ENCODE results near the gene CABP1. TPM values are rescaled to one million over a fixed set of nuclear protein-coding genes. Genes with fewer than 3 reads are reported as not detected.
"Not testable (repeated sequence)": the region's sequence is repeated elsewhere in the genome, so short reads cannot be mapped to it uniquely, and the experiment has no call there.

CABP1 gene
- total and polyA plus RNA-seq, 4 donors: 0.05 to 0.12 (median 0.08) TPM; not detected in 1

DNA sequence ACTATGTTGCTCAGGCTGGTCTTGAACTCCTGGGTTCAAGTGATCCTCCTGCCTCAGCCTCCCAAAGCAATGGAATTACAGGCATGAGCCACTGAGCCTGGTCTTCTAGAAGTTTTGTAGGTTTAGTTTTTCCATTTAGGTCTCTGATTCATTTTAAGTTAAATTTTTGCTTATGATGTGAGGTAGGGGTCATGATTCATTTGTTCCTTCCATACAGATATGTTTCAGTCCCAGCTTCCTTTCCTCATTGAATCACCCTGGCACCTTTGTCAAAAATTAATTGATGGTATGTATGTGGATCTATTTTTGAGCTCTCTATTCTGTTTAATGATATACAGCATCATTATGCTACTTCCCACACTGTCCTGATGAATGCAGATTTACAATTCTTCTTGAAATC lies 25.6 kb upstream of the CABP1 start:
- DNase-seq (ENCODE audit: low spot score): no peak
- Histone ChIP-seq H3K9ac (ENCODE audit: low read depth in 1 of 2, low read length in 2 of 2) (no peak overlapping the region), H3K9me3 (ENCODE audit: control insufficient read depth in 4 of 4, low read length in 3 of 4) (no peaks in the 10 kb centered on the region), H3K4me1 (ENCODE audit: control insufficient read depth in 4 of 4, insufficient read depth in 4 of 4, low read length in 3 of 4) (no peaks in the 10 kb centered on the region), H3K4me3 (ENCODE audit: low read depth in 1 of 3, low read length in 3 of 3) (no peak overlapping the region), H3K27me3 (ENCODE audit: control insufficient read depth in 4 of 4, insufficient read depth in 4 of 4, low read length in 3 of 4) (peaks cover 0 to 2% (median 0%) of the 10 kb centered on the region in 4 donors), H3K27ac (ENCODE audit: low read depth in 1 of 2, low read length in 2 of 2) (no peak overlapping the region), H3K36me3 (ENCODE audit: control insufficient read depth in 4 of 4, insufficient read depth in 3 of 4, low read depth in 1 of 4, low read length in 3 of 4) (no peaks in the 10 kb centered on the region)
- TF ChIP-seq, protein P1, sequence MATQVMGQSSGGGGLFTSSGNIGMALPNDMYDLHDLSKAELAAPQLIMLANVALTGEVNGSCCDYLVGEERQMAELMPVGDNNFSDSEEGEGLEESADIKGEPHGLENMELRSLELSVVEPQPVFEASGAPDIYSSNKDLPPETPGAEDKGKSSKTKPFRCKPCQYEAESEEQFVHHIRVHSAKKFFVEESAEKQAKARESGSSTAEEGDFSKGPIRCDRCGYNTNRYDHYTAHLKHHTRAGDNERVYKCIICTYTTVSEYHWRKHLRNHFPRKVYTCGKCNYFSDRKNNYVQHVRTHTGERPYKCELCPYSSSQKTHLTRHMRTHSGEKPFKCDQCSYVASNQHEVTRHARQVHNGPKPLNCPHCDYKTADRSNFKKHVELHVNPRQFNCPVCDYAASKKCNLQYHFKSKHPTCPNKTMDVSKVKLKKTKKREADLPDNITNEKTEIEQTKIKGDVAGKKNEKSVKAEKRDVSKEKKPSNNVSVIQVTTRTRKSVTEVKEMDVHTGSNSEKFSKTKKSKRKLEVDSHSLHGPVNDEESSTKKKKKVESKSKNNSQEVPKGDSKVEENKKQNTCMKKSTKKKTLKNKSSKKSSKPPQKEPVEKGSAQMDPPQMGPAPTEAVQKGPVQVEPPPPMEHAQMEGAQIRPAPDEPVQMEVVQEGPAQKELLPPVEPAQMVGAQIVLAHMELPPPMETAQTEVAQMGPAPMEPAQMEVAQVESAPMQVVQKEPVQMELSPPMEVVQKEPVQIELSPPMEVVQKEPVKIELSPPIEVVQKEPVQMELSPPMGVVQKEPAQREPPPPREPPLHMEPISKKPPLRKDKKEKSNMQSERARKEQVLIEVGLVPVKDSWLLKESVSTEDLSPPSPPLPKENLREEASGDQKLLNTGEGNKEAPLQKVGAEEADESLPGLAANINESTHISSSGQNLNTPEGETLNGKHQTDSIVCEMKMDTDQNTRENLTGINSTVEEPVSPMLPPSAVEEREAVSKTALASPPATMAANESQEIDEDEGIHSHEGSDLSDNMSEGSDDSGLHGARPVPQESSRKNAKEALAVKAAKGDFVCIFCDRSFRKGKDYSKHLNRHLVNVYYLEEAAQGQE (IDR thresholded peaks at IDR 0.05): no peak
- TF ChIP-seq, protein P2, sequence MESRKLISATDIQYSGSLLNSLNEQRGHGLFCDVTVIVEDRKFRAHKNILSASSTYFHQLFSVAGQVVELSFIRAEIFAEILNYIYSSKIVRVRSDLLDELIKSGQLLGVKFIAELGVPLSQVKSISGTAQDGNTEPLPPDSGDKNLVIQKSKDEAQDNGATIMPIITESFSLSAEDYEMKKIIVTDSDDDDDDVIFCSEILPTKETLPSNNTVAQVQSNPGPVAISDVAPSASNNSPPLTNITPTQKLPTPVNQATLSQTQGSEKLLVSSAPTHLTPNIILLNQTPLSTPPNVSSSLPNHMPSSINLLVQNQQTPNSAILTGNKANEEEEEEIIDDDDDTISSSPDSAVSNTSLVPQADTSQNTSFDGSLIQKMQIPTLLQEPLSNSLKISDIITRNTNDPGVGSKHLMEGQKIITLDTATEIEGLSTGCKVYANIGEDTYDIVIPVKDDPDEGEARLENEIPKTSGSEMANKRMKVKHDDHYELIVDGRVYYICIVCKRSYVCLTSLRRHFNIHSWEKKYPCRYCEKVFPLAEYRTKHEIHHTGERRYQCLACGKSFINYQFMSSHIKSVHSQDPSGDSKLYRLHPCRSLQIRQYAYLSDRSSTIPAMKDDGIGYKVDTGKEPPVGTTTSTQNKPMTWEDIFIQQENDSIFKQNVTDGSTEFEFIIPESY (IDR thresholded peaks at IDR 0.05): no peak
- no peak for TF ChIP-seq EGR1 (IDR thresholded peaks at IDR 0.05; ENCODE audit: low read depth in 2 of 2)
- no peak for TF ChIP-seq FOXA1 (IDR thresholded peaks at IDR 0.05)
- no peak for TF ChIP-seq SP1 (IDR thresholded peaks at IDR 0.05)

DNA sequence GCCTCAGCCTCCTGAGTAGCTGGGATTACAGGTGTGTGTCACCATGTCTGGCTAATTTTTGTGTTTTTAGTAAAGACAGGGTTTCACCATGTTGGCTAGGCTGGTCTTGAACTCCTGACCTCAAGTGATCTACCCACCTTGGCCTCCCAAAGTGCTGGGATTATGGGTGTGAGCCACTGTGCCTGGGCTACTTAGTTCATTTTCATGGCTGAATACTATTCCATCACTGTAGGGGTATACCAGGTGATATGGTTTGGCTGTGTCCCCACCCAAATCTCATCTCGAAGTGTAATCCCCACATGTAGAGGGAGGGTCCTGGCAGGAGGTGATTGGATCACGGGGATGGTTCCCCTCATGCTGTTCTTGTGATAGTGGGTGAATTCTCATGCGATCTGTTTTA lies 23.2 kb upstream of the CABP1 start:
- H3K4me1 ChIP-seq (ENCODE audit: control insufficient read depth in 4 of 4, insufficient read depth in 4 of 4, low read length in 3 of 4); H3K9me3 ChIP-seq (ENCODE audit: control insufficient read depth in 4 of 4, low read length in 3 of 4); DNase-seq (ENCODE audit: low spot score); H3K36me3 ChIP-seq (ENCODE audit: control insufficient read depth in 4 of 4, insufficient read depth in 3 of 4, low read depth in 1 of 4, low read length in 3 of 4); H3K27me3 ChIP-seq (ENCODE audit: control insufficient read depth in 4 of 4, insufficient read depth in 4 of 4, low read length in 3 of 4); H3K27ac ChIP-seq (ENCODE audit: low read depth in 1 of 2, low read length in 2 of 2); H3K9ac ChIP-seq (ENCODE audit: low read depth in 1 of 2, low read length in 2 of 2); H3K4me3 ChIP-seq (ENCODE audit: low read depth in 1 of 3, low read length in 3 of 3): not testable (repeated sequence)
- WGBS: 82% methylated on average over 3 of the region's 3 CpGs

DNA sequence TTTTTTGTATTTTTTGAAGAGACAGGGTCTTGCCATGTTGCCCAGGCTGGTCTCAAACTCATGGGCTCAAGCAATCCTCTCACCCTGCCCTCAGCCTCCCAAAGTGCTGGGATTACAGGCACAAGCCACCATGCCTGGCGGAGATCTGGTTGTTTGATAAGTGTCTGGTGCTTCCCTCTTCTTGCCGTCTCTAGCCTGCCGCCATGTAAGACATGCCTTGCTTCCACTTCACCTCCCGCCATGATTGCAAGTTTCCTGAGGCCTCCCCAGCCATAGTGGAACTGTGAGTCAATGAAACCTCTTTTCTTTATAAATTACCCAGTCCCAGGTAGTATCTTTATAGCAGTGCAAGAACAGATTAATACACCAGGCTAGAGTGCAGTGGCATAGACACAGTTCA lies 22.7 kb upstream of the CABP1 start:
- not testable (repeated sequence) for H3K36me3 ChIP-seq (ENCODE audit: control insufficient read depth in 4 of 4, insufficient read depth in 3 of 4, low read depth in 1 of 4, low read length in 3 of 4); H3K9me3 ChIP-seq (ENCODE audit: control insufficient read depth in 4 of 4, low read length in 3 of 4); H3K27ac ChIP-seq (ENCODE audit: low read depth in 1 of 2, low read length in 2 of 2); H3K27me3 ChIP-seq (ENCODE audit: control insufficient read depth in 4 of 4, insufficient read depth in 4 of 4, low read length in 3 of 4); H3K4me3 ChIP-seq (ENCODE audit: low read depth in 1 of 3, low read length in 3 of 3); H3K4me1 ChIP-seq (ENCODE audit: control insufficient read depth in 4 of 4, insufficient read depth in 4 of 4, low read length in 3 of 4); DNase-seq (ENCODE audit: low spot score); H3K9ac ChIP-seq (ENCODE audit: low read depth in 1 of 2, low read length in 2 of 2)
- WGBS: 90% methylated on average over 4 of the region's 4 CpGs

DNA sequence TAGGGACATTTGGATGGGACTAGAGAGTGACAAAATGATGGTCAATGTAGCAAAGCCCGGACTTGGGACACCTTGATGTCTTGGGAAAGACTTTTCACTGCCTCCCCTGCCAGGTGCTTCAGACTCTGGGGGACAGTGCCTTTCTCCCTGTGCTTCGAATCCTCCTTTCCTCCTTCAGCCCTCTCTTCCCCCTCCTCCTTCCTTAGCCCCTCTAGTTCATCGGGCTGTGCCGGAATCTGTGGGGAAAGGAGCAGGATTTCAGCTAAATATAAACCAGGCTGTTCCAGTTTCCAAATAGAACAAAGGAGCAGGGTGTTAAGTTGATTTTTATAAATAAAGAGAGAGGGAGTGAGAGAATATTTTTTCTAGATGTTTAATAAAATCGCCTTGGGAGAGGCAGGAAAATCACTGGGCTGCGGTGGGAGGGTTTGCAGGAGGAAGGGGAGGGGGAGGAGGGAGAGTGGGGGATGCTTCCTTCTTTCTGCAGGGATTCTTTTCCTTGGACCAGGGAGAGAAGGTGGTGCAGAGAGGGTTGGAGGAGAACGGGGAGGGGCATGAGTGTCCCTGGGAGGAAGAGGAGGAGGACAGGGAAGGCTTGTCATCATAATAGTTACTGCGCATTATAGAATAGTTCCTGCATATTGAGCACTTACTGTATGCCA lies 21.3 kb upstream of the CABP1 start:
- no peaks in the 10 kb centered on the region for H3K4me1 ChIP-seq (ENCODE audit: control insufficient read depth in 4 of 4, insufficient read depth in 4 of 4, low read length in 3 of 4)
- no peak overlapping the region for H3K27ac ChIP-seq (ENCODE audit: low read depth in 1 of 2, low read length in 2 of 2)
- 44% methylated on average over 8 of the region's 8 CpGs for WGBS
- H3K36me3 ChIP-seq (ENCODE audit: control insufficient read depth in 4 of 4, insufficient read depth in 3 of 4, low read depth in 1 of 4, low read length in 3 of 4): no peaks in the 10 kb centered on the region
- no peak overlapping the region for H3K4me3 ChIP-seq (ENCODE audit: low read depth in 1 of 3, low read length in 3 of 3)
- H3K27me3 ChIP-seq (ENCODE audit: control insufficient read depth in 4 of 4, insufficient read depth in 4 of 4, low read length in 3 of 4): peaks cover 0 to 2% (median 0%) of the 10 kb centered on the region in 4 donors
- DNase-seq (ENCODE audit: low spot score): no peak
- no peak overlapping the region for H3K9ac ChIP-seq (ENCODE audit: low read depth in 1 of 2, low read length in 2 of 2)
- H3K9me3 ChIP-seq (ENCODE audit: control insufficient read depth in 4 of 4, low read length in 3 of 4): no peaks in the 10 kb centered on the region
- TF ChIP-seq TAF1 (conservative IDR thresholded peaks at IDR 0.05) (no peak), FOXA1 (IDR thresholded peaks at IDR 0.05) (no peak), FOXA2 (IDR thresholded peaks at IDR 0.05) (no peak), NR2F2 (IDR thresholded peaks at IDR 0.05) (no peak), EGR1 (IDR thresholded peaks at IDR 0.05; ENCODE audit: low read depth in 2 of 2) (no peak), RAD21 (IDR thresholded peaks at IDR 0.05) (no peak), HNF4G (IDR thresholded peaks at IDR 0.05) (no peak)
- TF ChIP-seq, protein P1 (IDR thresholded peaks at IDR 0.05): no peak
- TF ChIP-seq, protein P3, sequence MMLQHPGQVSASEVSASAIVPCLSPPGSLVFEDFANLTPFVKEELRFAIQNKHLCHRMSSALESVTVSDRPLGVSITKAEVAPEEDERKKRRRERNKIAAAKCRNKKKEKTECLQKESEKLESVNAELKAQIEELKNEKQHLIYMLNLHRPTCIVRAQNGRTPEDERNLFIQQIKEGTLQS (IDR thresholded peaks at IDR 0.05): no peak
